Frontal cortex (tissue), 4 donors: Measurements from ENCODE around the gene CALML4. TPM values are rescaled to one million over a fixed set of nuclear protein-coding genes. Genes with fewer than 3 reads are reported as not detected.
A peak's percentile ranks its signal among the peaks of the same experiment; 100 is the strongest.
"Not testable (repeated sequence)": the region's sequence is repeated elsewhere in the genome, so short reads cannot be mapped to it uniquely, and the experiment has no call there.

Experiments
- DNase-seq, 2 donors: peaks; one replicate each; pipeline ENCODE4 v3.0.0; 2012; ENCODE audit warnings: low spot score in 2 of 2
- FAIRE-seq: peaks from 2 replicates; lab custom pipeline; 2012; peaks lifted over from hg19 to GRCh38; lab: Jason Lieb, UNC
- total RNA-seq: library from RNA; depleted of rRNA; stranded (reverse); fragments of >200 nt; gene quantifications from one replicate; pipeline ENCODE4 v1.2.3, GENCODE V29; 2014
- donor health status: control.
- donor health status: control.
- donor health status: control.

The CALML4 gene
- total RNA-seq, 1 donor from 2014 or later, result 1.6 TPM

DNA sequence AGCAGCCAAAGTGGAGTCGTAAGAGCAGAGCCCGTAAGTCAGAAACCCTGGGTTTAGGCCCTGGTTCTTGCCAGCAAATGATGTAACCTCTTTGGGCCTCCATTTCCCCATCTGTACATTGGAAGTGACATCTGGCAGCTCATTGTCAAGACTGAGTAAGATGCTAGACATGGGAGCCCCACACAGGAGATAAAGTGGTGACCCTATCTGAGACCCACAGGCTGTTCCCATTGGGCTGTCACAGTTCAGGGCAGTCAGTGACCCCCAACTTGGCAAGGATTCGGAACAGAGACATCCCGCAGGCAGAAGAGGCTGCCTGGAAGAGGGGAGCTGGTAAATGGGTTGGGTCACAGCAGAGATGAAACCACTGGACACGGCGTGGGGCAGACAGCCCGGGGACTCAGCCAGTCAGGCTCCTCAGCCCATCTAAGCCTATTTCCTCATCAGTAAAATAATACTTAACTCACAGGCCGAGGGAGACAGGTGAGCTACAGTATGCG, 22.6 kb upstream of the CALML4 start:
- FAIRE-seq, result no peak
- peak in 1 of 2 donors; percentile 7 for DNase-seq

DNA sequence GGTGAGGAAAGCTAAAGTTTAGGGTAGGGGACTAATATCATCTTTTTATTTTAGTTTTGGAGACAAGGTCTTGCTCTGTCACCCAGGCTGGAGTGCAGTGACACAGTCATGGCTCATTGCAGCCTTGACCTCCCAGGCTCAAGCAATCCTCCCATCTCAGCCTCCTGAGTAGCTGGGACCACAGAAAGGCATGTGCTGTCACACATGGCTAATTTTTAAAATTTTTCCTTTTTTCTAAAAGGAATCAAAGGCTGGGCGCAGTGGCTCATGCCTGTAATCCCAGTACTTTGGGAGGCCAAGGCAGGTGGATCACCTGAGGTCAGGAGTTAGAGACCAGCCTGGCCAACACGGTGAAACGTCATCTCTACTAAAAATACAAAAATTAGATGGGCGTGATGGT, 20.3 kb upstream of the CALML4 start:
- DNase-seq, FAIRE-seq: not testable (repeated sequence)

DNA sequence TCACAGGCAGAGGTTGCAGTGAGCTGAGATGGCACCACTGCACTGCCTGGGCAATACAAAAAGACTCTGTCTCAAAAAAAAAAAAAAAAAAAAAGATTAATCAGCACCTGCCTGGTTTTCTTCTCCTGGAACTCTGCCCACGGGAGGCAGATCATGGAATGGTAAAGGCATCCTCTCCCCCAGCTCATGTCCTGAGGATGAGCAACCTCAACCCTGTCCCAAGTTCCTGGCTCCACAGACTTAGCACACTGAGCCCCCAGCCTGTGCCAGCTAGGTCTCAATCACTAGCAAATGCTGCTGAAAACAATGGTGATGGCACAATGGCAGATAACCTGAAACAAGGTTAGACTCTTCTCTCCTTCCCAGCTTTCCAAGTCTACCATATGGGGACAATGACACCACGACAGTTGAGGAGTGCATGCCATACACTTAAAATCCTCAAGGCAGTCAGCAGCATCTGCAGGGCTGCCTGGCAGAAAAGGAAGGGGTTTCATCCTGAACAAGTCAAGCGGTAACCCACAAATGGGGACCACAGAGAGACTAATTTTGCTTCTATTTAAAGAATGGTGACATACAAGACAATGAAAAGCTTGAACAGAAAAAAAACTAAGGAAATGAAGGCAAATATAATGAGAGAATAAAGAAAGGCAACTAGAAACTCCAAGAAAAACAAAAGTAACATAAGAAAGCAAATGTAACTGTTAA, 19.6 kb upstream of the CALML4 start:
- no peak for FAIRE-seq
- peak in 1 of 2 donors; percentile 4 for DNase-seq

DNA sequence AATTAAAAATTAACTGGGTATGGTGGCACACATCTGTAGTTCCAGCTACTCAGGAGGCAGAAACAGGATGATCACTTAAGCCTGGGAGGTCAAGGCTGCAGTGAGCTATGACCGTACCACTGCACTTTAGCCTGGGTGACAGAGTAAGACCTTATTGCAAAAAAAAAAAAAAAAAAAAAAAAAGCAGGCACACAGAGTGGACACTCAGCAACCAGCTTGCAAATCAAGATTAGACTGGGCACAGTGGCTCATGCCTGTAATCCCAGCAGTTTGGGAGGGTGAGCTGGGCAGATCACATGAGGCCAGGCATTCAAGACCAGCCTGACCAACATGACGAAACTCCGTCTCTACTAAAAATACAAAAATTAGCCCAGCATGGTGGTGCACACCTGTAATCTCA, 19.0 kb upstream of the CALML4 start:
- FAIRE-seq (no peak), DNase-seq (no peak)

DNA sequence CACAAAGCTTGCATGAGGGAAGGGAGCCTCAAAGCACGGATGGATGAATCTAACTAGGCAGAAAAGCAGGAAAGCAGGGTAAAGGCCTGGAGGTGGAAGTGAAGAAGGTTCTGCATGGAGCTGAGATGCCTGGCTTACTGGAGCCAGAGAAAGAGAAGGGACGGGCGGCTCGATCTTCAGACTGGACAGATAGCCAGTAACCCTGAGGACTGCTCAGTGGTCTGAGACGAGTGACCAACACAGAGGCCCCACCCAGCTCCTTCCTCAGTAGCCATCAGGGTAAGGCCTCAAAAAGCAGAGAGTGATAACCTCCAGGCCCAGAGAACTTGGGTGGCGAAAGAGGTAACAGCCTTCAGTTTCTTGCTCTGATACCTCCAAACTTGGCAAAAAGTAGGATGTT, 18.0 kb upstream of the CALML4 start:
- DNase-seq, result peak in 1 of 2 donors; percentile 5

DNA sequence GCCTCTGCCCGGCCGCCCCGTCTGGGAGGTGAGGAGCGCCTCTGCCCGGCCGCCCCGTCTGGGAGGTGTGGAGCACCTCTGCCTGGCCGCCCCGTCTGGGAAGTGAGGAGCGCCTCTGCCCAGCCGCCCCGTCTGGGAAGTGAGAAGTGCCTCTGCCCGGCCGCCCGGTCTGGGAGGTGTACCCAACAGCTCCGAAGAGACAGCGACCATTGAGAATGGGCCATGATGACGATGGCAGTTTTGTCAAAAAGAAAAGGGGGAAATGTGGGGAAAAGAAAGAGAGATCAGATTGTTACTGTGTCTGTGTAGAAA, 17.3 kb upstream of the CALML4 start:
- DNase-seq, FAIRE-seq: not testable (repeated sequence)

More for the DNA sequence above, 18.0 kb upstream of the CALML4 start:
- FAIRE-seq, result no peak

DNA sequence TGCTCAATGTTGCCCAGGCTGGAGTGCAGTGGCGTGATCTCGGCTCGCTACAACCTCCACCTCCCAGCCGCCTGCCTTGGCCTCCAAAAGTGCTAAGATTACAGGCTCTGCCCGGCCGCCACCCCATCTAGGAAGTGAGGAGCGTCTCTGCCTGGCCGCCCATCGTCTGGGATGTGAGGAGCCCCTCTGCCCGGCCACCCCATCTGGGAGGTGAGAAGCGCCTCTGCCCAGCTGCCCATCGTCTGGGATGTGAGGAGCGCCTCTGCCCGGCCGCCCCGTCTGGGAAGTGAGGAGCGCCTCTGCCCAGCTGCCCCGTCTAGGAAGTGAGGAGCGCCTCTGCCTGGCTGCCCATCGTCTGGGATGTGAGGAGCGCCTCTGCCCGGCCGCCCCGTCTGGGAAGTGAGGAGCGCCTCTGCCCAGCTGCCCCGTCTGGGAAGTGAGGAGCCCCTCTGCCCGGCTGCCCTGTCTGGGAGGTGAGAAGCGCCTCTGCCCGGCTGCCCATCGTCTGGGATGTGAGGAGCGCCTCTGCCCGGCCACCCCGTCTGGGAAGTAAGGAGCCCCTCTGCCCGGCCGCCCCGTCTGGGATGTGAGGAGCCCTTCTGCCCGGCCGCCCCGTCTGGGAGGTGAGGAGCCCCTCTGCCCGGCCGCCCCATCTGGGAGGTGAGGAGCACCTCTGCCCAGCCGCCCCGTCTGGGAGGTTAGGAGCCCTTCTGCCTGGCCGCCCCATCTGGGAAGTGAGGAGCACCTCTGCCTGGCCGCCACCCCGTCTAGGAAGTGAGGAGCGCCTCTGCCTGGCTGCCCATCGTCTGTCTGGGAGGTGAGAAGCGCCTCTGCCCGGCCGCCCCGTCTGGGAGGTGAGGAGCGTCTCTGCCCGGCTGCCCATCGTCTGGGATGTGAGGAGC, 16.6 kb upstream of the CALML4 start:
- DNase-seq, FAIRE-seq: not testable (repeated sequence)

DNA sequence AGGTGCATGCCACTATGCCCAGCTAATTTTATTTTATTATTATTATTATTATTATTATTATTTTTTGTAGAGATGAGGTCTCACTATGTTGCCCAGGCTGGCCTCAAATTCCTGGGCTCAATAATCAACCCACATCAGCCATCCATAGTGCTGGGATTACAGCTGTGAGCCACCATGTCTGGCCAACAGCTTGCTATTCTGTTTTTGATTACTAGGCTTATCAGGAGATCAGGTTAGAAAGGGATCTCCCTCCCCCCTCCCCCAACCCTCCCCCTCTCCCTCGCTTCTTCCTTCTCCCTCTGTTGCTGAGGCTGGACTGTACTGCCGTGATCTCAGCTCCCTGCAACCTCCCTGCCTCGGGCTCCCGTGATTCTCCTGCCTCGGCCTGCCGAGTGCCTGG, 15.8 kb upstream of the CALML4 start:
- FAIRE-seq, result no peak
- no peak for DNase-seq

DNA sequence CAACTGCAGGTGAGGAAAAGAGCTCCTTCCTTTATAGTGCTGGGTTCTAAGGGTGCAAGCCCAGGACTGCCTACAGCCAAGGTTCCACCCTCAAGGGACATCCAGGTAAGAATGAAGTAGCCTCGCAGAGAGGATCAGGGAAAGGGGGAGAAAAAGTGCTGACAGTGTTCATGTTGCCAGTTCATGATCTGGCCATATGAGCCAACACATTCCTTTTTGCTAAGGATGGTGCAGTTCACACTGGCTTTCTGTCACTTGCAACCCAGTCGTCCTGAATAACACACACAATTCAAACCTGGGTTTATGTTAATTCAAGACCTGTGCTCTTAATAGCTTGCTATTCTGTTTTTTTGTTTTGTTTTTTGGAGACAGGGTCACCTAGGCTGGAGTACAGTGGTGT, 15.4 kb upstream of the CALML4 start:
- FAIRE-seq, result no peak
- DNase-seq, result no peak

DNA sequence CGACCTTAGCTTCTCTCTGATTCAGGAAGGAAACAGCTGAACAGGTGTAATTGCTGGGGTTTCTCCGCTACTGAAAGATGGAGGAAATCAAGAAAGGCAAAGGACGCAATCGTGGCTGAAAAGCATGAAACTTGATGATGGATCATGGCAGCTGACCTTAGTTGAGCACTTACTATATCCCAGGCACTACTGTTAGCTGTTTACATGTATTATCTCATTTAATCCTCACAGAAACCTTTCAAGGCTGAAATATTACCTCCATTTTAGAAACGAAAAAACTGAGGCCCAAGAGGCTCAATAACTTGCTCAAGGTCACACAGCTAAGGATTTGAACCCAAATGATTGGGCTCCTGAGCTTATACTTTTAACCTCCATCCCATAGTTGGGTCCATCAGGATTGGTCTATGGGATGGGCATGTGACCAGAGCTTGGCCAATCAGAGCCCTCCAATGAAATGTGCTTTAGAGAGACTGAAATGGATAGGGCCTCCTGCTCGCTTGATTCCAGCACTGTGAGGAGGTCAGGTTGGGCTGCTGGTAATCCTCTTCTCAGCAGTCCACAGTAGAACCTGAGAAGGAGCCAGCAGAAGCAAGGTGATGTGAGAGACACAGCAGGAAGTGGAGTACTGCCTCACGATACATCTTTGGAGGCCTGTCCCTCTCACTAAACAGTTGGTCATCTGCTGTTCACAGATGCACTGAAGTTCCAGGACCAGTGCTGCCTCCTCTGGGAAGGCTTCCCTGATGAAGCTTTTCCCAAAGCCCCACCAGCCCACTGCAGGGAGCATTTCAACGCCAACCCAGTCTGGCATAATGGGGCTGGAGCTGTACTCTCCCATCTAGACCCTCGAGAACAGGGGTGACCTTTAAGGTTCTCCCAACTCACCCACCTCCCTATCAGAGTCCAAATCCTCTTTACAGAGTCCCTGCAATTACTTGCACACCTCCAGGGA, 14.0 kb upstream of the CALML4 start:
- DNase-seq, result peak in 1 of 2 donors; percentile 7
- FAIRE-seq, result no peak

DNA sequence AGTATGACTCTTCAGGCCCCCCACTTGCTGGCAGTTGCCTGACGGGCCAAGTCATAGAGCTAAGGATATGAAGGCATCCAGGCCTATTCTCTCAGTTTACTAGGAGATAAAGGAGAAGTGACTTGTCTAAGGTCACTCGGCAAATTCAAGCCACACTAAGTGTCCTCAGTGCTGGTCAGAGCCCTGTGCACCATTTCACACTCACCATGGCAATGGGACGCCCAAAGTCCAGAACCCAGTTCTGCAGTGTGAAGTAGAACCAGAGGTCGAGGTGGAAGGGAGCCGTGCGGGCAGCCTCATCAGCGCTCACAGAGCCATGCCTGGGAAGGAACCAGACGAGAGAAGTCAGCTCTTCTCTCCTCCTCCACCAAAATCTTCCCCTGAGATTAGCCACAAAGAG, 13.2 kb upstream of the CALML4 start:
- FAIRE-seq, result no peak
- no peak for DNase-seq

DNA sequence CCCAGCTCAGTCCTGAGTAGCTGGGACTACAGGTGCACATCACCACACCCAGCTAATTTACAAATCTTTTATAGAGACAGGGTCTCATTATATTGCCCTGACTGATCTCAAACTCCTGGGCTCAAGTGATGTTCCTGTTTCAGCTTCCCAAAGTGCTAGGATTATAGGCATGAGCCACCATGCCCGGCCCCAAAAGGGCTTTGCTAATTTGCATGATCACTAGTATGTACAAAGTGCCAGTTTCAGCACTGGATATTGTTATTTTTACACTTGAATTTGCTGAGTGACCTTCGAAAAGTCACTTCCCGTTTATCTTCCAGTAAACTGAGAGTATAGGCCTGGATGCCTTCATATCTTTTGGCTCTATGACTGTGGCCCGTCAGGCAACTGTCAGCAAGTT, 12.2 kb upstream of the CALML4 start:
- FAIRE-seq (no peak), DNase-seq (no peak)

DNA sequence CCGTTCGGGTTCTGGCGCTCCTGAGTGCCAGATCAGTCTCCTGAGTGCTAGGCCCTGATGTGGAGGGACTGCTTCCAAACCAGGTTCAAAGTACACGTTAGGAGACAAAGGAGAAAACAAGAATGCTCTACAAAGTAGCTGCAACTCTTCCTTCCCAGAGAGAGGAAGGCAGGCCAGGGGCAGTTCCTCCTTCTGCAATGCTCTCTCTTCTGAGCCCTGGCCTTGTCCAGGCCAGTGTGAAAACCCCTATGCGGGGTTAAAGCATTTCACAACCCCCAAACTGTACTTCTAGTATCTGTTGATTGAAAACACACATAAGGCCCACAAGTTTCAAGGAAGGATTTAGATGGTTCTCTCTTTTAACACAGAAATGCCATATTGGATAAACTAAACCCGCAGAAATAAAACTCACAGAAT, 9.7 kb upstream of the CALML4 start:
- DNase-seq (no peak), FAIRE-seq (no peak)

DNA sequence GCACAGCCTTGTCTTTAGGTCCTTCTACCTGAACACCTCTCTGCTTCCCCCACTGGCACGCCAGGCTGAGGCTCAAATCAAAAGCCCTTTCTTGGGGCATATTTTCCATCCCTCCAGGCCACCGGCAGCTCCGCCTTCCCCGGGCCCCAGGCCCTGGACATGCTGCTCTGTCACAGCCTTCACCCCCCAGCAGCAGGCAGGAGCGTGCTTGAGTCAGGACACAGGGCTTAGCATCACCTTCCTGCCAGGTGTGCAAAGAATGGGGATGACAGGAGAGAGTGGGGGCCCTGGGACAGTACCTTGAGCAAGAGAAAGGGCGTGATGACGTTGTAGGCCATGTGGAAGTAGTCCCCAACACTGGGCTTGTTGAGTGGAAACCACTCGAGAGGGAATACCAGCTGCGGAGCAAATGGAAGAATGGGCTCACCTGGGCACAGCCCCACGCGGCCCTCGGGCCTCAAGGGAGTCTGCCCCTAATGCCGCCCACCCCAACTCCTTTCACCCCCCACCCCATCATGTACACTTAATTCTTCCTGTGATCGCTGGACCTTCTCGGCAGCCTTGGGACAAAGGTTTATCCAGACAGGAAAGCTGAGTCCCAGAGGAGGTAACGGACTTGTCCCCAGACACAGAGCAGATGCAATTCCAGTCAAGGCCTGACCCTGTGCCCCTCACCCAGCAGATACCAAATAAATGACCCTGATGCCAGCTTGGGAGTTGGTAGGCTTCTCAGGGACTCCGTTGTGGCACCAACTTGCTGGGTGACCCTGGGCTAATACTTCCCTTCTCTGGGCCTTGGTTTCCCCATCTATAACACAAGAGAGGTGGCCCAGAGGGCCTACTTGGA, 9.1 kb upstream of the CALML4 start:
- FAIRE-seq (no peak), DNase-seq (no peak)

DNA sequence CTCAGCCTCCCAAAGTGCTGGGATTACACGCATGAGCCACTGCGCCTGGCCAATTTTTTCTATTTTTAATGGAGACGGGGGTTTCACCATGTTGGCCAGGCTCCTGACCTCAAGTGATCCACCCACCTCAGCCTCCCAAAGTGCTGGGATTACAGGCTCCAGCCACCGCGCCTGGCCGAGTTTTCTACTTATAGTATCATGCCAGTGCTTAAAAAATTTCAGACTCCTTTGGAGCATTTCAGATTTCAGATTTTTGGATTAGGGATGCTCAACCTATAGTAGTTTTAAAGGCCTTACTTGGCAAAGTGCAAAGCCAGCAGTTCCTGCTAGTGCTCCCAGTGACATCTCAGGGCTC, 8.3 kb upstream of the CALML4 start:
- FAIRE-seq, DNase-seq: not testable (repeated sequence)

DNA sequence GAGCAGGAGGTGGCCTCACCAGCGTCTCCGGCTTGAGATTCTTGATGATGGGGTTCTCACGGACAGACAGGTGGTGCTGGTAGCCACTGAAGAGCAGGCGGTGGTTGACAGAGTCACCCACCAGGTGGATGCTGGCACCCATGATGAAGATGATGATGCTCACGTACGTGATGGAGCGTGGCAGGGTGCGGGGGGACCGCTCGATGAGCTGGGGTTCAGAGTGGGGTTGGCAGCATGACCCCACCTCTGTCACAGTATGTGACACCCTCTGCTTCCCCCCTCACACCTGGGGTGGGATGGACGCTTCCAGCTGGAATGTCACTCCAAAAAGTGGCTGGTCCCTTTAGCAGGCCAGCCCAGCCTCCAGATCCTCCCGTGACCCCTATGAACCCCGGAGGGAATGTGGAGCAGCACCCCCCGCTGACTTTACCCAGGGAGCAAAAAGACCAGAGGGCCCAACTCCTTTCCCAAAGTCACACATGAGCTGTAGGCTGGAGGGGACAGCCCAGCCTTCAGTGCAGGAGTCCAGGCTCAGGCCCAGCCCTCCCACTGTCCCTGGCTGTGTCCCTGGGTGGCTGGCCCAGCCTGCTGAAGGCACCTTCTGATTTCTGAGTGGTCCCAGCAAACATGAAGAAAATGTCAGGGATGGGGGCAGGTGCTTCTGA, 6.7 kb upstream of the CALML4 start:
- DNase-seq, result no peak
- no peak for FAIRE-seq

DNA sequence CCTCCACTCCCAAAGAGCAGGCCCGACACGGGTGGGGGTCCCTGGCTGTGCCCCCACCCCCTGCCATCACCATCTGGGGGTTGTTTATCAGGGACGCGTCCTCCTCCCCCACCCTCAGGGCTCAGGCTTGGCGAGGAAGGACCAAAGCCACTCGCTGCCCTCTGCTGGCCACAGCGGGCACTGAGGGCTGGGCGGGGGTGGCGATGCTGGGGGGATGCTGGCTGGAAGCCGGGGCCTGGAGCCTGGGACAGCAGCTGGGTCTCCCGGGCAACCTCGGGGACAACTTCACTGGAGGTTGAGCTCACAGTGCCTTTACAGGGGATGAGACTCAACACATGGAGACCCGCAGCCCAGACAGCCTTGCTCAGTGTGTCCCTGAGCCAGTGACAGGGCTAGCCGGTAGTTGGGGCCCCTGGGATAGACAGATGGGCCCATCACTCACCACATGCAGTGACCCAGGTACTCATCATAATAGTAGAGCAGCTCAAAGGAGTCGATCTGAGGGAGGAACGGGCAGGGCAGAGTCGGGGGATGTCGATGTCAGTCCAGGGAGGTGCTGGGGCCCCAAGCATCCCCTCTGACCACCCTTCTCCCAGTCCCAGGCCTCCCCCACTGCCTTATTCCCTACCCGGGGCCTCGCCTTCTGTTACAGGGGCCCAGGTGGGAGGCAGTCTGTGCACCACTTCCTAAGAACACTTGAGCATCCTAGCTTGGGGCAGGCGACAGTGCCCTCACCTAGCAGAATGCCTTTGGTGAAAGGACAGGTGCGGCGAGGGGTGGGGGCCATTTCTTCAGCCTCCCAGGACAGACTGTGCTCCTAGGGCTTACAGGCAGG, 5.9 kb upstream of the CALML4 start:
- no peak for FAIRE-seq
- DNase-seq, result peak; percentile 59 to 83

DNA sequence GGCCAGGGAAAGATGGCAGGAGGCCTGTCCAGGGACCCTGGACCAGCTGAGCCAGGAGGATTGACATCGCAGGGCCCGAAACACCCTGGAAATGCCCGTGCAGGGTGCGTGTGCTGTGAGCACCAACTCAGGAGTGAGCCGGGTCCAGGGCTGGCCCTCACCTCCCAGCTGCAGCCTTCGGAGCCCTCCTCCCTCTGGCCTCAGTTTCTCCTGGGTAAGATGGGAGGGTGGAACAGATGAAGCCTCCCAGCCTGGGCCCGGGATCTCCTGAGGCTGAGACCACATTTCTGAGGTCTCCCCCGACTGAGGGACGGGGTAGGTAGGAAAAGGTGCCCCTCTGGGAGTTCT, 5.3 kb upstream of the CALML4 start:
- DNase-seq (no peak), FAIRE-seq (no peak)
